GM12891 (cell line): ENCODE data around the gene PALD1.
A peak's percentile ranks its signal among the peaks of the same experiment; 100 is the strongest.

Source experiments
- DNase-seq: peaks from one replicate; pipeline ENCODE4 v3.0.0; 2011; ENCODE audit warnings: low spot score; ENCODE audit not compliant: insufficient read length
- FAIRE-seq: peaks from 2 replicates; lab custom pipeline; 2011; peaks lifted over from hg19 to GRCh38; lab: Jason Lieb, UNC
- PAX5 ChIP-seq: IDR thresholded peaks from 2 replicates; pipeline ENCODE4 v1.6.1; 2011; ENCODE audit warnings: low read length, moderate library complexity, mild to moderate bottlenecking; ENCODE audit not compliant: insufficient read depth, severe bottlenecking
- POLR2A ChIP-seq: IDR thresholded peaks from 2 replicates; pipeline ENCODE4 v1.6.1; 2011; ENCODE audit warnings: low read depth, low read length, control low read depth
- POLR2AphosphoS5 ChIP-seq: IDR thresholded peaks from 2 replicates; pipeline ENCODE4 v1.6.1; 2011; ENCODE audit warnings: low read depth, low read length, control low read depth
- POU2F2 ChIP-seq: IDR thresholded peaks from 2 replicates; pipeline ENCODE4 v1.6.1; 2011; ENCODE audit warnings: low read depth, mild to moderate bottlenecking, control low read depth, low read length, moderate library complexity
- SPI1 ChIP-seq: IDR thresholded peaks from 2 replicates; pipeline ENCODE4 v1.6.1; 2011; ENCODE audit warnings: low read depth, low read length, control low read depth
- TAF1 ChIP-seq: IDR thresholded peaks from 2 replicates; pipeline ENCODE4 v1.6.1; 2011; ENCODE audit warnings: low read depth, low read length, control low read depth

The PALD1 gene

GRCh38 chr10:70540789-70541360, 62.3 kb downstream of the PALD1 start:
- TF ChIP-seq POLR2AphosphoS5 = no peak
- no peak for TF ChIP-seq POU2F2
- no peak for TF ChIP-seq TAF1
- TF ChIP-seq SPI1 = no peak
- no peak for TF ChIP-seq PAX5
- no peak for TF ChIP-seq POLR2A
- FAIRE-seq (no peak), DNase-seq (no peak)

GRCh38 chr10:70541736-70542564, 63.4 kb downstream of the PALD1 start:
- TF ChIP-seq POLR2AphosphoS5 (no peak), TAF1 (no peak), POLR2A (no peak), SPI1 (no peak), POU2F2 (no peak), PAX5 (no peak)
- no peak for FAIRE-seq
- DNase-seq = no peak

GRCh38 chr10:70542565-70542938, 64.0 kb downstream of the PALD1 start:
- TF ChIP-seq POLR2A (no peak), TAF1 (no peak), SPI1 (no peak), POU2F2 (no peak), PAX5 (no peak), POLR2AphosphoS5 (no peak)
- no peak for DNase-seq
- FAIRE-seq = no peak

GRCh38 chr10:70543911-70544310, 65.3 kb downstream of the PALD1 start:
- no peak for TF ChIP-seq SPI1
- no peak for TF ChIP-seq POU2F2
- TF ChIP-seq TAF1 = no peak
- TF ChIP-seq POLR2A = no peak
- peak; percentile 42 for TF ChIP-seq PAX5
- TF ChIP-seq POLR2AphosphoS5 = no peak
- DNase-seq (no peak), FAIRE-seq (no peak)

GRCh38 chr10:70544431-70545340, 66.1 kb downstream of the PALD1 start:
- DNase-seq (no peak), FAIRE-seq (no peak)
- TF ChIP-seq POLR2AphosphoS5 = no peak

GRCh38 chr10:70546584-70546983, 68.0 kb downstream of the PALD1 start:
- DNase-seq (no peak), FAIRE-seq (no peak)
- TF ChIP-seq TAF1 = no peak
- TF ChIP-seq POU2F2 = no peak
- no peak for TF ChIP-seq PAX5
- TF ChIP-seq SPI1 = no peak
- no peak for TF ChIP-seq POLR2A
- TF ChIP-seq POLR2AphosphoS5 = no peak

GRCh38 chr10:70549351-70549961, 70.9 kb downstream of the PALD1 start:
- no peak for FAIRE-seq
- no peak for TF ChIP-seq PAX5
- TF ChIP-seq POU2F2 = no peak
- TF ChIP-seq TAF1 = no peak
- no peak for TF ChIP-seq SPI1
- no peak for TF ChIP-seq POLR2A
- no peak for TF ChIP-seq POLR2AphosphoS5
- no peak for DNase-seq

- no peak for TF ChIP-seq TAF1
- TF ChIP-seq SPI1 = no peak
- TF ChIP-seq PAX5 = no peak
- TF ChIP-seq POLR2AphosphoS5 = no peak
- TF ChIP-seq POU2F2 = no peak
- no peak for TF ChIP-seq POLR2A
- FAIRE-seq (peak; percentile 89), DNase-seq (peak; percentile 76)
Measured at GRCh38 chr10:70549962-70550458, 71.4 kb downstream of the PALD1 start.

- TF ChIP-seq PAX5 = no peak
- DNase-seq (no peak), FAIRE-seq (no peak)
Measured at GRCh38 chr10:70550459-70550858, 71.9 kb downstream of the PALD1 start.
